ENCODE data around the gene MCTP1. TPM values are rescaled to one million over a fixed set of nuclear protein-coding genes. Genes with fewer than 3 reads are reported as not detected.

MCTP1 gene
- total and polyA plus RNA-seq, 2 of the 8 experiments (the other 6 are each of a cell fraction or from before 2014, with no cell fraction given), result 0.56 to 3.4 TPM

GRCh38 chr5:94968507-94969095, 316.3 kb downstream of the MCTP1 start (continued):
- TF ChIP-seq, protein P1, sequence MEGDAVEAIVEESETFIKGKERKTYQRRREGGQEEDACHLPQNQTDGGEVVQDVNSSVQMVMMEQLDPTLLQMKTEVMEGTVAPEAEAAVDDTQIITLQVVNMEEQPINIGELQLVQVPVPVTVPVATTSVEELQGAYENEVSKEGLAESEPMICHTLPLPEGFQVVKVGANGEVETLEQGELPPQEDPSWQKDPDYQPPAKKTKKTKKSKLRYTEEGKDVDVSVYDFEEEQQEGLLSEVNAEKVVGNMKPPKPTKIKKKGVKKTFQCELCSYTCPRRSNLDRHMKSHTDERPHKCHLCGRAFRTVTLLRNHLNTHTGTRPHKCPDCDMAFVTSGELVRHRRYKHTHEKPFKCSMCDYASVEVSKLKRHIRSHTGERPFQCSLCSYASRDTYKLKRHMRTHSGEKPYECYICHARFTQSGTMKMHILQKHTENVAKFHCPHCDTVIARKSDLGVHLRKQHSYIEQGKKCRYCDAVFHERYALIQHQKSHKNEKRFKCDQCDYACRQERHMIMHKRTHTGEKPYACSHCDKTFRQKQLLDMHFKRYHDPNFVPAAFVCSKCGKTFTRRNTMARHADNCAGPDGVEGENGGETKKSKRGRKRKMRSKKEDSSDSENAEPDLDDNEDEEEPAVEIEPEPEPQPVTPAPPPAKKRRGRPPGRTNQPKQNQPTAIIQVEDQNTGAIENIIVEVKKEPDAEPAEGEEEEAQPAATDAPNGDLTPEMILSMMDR (IDR thresholded peaks at IDR 0.05; ENCODE audit: control extremely low read depth in 1 of 3, insufficient read depth in 1 of 3, low read depth in 1 of 3, low read length in 3 of 3), result peak in 2 of 3 experiments; percentile 72 to 81; a peak in 3 of 4 replicates
- TF ChIP-seq RAD21 (IDR thresholded peaks at IDR 0.05 in 1 of 2, conservative IDR thresholded peaks at IDR 0.05 in 1 of 2; ENCODE audit: low read depth in 2 of 2, low read length in 2 of 2) (peak; percentile 90 to 92), ZNF274 (IDR thresholded peaks at IDR 0.05; ENCODE audit: borderline replicate concordance, extremely low read depth, low read length) (no peak), ATF2 (IDR thresholded peaks at IDR 0.05; ENCODE audit: low read length) (no peak)

All from H1 (cell line).